H54 (cell line): ENCODE data around the gene FGFRL1.

ENCODE experiments used
- DNase-seq: peaks from one replicate; pipeline ENCODE4 v3.0.0; 2011; ENCODE audit warnings: low spot score, mixed read lengths; ENCODE audit not compliant: insufficient read length
- FAIRE-seq: peaks from 3 replicates; lab custom pipeline; 2011; peaks lifted over from hg19 to GRCh38; lab: Jason Lieb, UNC
- POLR2A ChIP-seq: IDR thresholded peaks from 2 replicates; pipeline ENCODE4 v1.6.1; 2011; ENCODE audit warnings: low read depth, mild to moderate bottlenecking, low read length

Gene FGFRL1

DNA sequence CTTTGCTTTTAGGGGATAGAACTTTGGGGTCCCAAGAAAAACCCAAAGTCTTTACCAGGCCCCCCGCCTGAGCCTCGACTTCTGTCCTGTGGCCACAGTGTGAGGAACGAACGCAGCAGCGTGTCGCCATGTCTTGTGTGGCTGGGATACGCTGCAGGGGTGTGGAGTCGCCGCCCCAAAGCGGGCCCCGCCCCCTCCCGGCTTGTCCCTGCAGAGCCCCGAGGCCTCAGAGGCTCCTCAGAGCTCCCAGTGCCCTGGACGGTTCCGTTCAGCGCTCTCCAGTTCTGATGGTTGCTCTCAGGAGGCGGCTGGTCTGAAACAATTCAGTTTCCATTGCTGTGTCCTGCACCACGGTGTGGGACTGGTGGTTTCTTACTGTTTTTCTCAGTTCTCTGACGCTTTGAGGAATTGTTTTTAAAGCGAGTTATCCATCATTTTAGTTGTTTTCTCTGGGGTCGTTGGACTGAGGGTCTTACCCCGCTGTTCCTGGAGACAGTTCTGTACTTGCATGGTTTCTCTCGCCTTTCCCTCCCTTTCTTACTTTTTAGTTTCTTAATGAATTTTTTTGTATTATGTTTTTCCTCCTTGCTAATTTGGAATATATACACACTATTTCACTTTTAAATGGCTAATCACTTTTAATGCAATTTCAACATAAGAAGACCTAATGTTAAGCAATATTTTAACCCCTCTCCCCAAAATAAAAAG lies 26.1 kb upstream of the FGFRL1 start:
- no peak for DNase-seq
- no peak for FAIRE-seq
- TF ChIP-seq POLR2A, result no peak

DNA sequence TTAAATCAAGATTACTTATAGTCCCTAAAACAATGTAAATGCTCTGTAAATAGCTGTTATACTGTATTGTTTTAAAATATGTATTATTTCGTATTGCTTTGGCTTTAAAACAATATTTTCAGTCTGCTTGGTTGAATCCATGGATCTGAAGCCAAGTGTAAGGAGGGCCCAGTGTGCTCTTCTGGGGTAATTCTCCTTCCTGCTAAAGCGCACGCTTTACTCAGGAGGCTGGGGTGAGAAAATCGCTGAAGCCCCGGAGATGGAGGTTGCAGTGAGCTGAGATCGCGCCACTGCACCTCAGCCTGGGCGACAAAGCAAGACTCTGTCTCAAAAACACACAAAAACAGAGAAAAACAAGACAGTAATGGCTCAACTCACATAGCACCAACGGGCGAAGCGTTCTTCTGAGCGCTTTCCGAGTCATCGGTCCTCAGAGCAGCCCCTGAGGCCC lies 25.0 kb upstream of the FGFRL1 start:
- no peak for TF ChIP-seq POLR2A
- DNase-seq, result no peak
- FAIRE-seq, result no peak

- peak; percentile 79 for TF ChIP-seq POLR2A
- FAIRE-seq, result no peak
Observed at GRCh38 chr4:986879-987623, 24.4 kb upstream of the FGFRL1 start, which contains the start of gene IDUA. TSS of gene IDUA (plus strand) at chr4:987044. CDS start at chr4:987085, 41 bp downstream.

DNA sequence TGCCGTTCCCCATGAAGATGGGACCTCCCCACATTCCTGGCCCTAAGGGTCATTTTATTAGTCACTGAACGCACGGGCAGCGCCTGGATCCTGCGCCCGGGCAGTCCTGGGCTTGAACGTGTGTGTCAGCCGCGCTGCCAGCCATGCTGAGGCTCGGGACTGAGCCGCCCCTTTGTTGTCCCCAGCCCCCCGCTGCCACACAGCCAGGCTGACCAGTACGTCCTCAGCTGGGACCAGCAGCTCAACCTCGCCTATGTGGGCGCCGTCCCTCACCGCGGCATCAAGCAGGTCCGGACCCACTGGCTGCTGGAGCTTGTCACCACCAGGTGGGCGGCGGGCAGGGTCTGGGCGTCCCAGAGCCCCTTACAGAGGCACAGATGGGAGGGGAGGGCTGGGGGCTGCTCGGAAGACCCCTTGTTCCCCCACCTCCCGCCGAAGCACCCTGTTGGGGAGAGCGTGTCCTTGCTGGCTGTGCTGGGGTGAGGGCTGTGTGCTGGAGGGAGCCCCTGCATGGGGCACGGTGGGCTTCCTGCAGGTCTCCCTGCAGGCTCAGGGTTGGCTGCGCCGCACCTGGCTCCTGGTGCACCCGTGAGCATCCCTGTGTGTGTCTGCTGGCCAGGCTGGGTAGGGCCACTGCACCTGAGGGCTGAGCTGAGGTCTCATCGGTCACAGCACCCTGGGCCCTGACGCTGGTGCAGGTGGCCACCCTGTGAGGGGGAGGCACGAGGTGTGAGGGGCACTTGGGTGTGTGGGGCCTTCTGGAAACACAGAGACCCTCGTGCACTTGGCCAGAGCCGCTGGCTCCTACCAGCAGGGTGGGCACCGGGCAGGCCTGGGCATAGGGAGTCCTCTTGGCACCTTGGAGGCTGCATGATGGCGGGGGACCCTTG lies 23.6 kb upstream of the FGFRL1 start:
- TF ChIP-seq POLR2A, result no peak
- peak; percentile 88 for DNase-seq

More at GRCh38 chr4:986879-987623, 24.4 kb upstream of the FGFRL1 start, which contains the start of gene IDUA:
- peak; percentile 81 for DNase-seq

DNA sequence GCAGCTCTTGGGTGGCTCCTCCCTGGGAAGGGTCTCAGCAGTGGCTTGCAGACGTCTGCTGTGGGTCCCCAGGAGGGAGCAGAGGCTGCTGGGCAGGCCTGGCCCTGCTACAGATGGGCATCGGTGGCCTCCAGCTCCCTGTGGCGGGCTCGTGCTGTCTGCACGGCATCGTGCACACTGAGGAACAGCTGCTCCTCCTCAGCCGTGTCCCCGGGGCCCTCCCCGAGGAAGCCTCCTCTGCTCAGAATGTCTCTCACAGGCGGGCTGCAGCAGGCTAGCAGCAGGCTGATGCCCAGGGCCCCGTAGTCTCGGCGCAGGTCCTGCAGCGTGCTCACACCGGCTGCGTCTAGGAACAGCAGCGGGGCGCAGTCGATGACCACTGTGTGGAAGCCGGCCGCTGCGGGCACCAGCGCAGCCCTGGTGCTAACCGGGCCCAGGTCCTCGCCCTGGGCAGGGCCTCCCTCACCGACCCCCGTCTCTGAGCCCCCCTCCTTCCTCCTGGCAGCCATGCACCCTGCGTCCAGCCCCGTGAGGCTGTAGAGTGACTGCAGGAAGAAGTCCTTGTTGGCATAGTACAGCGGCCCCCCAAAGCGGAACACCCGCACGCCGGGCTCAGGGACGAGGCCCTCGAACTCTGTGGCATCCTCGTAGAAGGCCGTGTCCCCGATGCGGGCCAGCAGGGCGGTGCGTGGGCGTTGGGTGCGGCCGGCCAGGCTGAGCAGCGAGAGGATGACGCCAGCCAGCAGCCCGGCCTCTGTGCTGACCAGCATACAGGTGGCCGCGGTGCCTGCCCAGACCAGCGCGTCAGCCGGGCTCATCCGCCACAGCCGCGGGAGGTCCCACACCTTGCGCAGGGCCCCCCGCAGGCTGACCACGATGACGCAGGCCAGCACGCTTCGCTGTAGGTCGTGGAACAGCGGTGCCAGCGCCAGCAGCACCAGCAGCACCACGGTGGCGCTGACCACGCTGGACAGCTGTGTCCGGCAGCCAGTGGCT lies 22.4 kb upstream of the FGFRL1 start:
- TF ChIP-seq POLR2A, result no peak
- no peak for FAIRE-seq
- no peak for DNase-seq

More for the DNA sequence above, 23.6 kb upstream of the FGFRL1 start:
- FAIRE-seq, result peak; percentile 11

DNA sequence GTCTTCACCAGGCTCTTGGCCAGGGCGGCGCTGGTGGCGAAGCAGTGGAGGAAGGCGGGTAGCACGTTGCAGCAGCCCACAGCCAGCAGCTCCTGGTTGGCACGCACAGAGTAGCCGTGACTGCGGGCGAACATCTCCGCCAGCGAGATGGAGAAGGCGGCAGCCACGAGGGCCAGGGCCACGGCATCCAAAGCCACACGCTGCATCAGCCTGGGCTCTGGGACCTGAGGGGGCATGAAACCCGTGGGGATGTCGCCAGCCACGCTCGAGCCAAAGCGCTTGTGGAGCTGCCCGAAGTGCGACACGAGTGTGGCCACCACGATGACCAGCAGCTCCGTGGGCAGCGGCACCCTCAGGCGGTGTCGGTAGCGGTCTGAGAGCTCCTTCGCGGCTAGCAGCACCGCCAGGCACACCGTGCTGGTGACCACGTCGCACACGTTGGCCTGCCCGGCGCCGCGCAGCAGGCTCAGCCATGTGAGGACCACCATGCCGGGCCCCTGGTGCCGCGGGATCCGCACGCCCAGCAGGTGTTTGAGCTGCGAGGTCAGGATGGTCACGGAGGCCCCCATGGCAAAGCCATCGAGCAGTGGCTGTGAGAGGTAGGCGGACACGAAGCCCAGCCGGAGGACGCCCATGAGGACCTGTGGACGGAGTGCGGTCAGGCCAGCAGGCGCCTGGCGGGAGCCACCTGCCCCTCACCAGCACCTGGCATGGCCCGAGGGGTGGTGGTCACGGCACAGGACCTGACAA lies 21.5 kb upstream of the FGFRL1 start:
- DNase-seq (no peak), FAIRE-seq (no peak)
- no peak for TF ChIP-seq POLR2A

DNA sequence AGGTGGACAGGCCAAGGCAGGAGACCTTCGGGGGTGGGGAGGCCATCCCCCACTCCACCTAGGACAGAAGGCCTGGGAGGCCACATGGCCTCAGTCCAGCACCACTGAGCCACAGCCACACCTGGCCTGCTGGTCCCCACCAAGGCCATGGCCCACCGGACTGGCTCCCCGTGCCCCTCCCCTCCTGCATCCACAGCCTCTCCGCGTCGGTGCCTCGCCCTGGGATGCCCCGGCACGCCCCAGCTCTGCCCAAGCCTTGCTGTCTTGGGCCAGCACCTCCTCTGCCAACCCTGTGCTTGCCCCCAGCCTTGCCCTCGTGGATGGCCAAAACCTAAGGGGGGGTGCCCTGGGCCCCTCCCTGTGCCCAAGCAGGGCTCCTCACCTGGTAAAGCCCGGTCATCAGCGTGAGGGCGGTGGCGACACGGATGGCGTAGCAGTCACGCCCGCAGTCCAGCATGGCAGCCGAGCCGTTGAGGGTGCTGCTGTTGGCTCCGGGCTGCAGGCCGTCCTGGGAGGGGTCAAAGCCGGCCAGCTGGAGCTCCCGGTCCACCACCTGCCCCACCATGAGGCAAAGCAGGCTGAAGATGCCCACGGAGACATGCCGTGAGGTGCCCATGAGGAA lies 20.6 kb upstream of the FGFRL1 start:
- TF ChIP-seq POLR2A, result no peak
- FAIRE-seq, result no peak

GRCh38 chr4:991451-992296 lies 19.8 kb upstream of the FGFRL1 start:
- DNase-seq, result no peak
- no peak for TF ChIP-seq POLR2A
- FAIRE-seq, result no peak

More for the DNA sequence above, 20.6 kb upstream of the FGFRL1 start:
- no peak for DNase-seq

DNA sequence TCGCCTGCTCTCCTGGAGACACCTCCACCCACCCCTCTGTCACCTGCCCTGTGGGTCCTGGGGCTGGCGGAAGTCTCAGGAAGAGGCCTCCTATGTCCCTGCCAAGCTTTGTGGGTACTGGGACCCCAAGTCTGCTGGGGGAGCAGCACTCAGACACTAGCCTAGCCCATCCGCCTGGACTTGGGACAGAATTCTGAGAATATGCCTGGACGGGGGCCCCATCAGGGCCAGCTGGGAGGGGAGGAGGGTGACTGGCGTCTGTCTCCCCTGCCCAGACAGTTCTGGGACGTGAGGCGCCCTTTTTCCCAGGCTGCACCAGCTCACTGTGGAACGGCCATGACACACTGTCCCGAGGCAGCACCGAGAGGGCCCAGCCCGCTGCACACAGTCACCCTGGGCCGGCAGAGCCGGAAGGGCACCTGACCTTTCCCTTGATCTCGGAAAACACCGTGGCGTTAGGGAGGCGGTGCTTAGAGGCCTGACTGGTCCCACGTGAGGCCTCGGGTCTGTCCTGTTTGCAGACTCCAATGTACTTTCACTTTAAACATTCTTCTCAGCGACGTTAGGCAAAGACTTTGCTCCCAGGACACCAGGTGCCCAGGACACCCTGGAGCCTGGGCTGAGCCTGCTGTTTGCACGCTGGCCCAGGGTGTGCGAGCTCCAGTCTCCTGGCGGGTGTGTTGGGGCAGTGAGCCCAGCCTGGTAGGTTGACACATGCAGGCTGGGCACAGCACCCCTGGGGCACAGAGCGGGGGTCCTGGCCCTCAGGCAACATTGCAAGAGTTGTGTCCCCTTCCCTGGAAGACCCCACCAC lies 18.9 kb upstream of the FGFRL1 start:
- DNase-seq, result no peak
- no peak for FAIRE-seq
- no peak for TF ChIP-seq POLR2A
